WTC11 (cell line): ENCODE data around the gene DGKG.

Experiments
- JUN ChIP-seq: sonication (generic); formaldehyde crosslinking; IDR thresholded peaks from 2 replicates; pipeline ENCODE4 v1.8.0; 2023; ENCODE audit warnings: mild to moderate bottlenecking, missing genetic modification reagents
- OVOL2 ChIP-seq: fragments of 250-450 bp; sonication (Bioruptor Pico); IDR thresholded peaks from 2 replicates; pipeline ENCODE4 v1.9.0; 2021; ENCODE audit warnings: mild to moderate bottlenecking, borderline replicate concordance
- PRDM15 ChIP-seq: sonication (generic); formaldehyde crosslinking; IDR thresholded peaks from 2 replicates; pipeline ENCODE4 v1.8.0; 2022; ENCODE audit warnings: missing genetic modification reagents
- PRRX2 ChIP-seq: fragments of 250-450 bp; sonication (Bioruptor Pico); IDR thresholded peaks from 2 replicates; pipeline ENCODE4 v1.8.0; 2021; ENCODE audit warnings: mild to moderate bottlenecking
- SP1 ChIP-seq: sonication (generic); formaldehyde crosslinking; conservative IDR thresholded peaks from 2 replicates; pipeline ENCODE4 v1.8.1; 2022; ENCODE audit warnings: missing genetic modification reagents
- TF ChIP-seq, protein P1 (sequence below): fragments of 200-600 bp; IDR thresholded peaks from 2 replicates; pipeline ENCODE4 v1.8.0; 2022; ENCODE audit warnings: antibody characterized with exemption
- TF ChIP-seq, protein P2 (sequence below): sonication (generic); formaldehyde crosslinking; IDR thresholded peaks from 2 replicates; pipeline ENCODE4 v1.8.1; 2023; ENCODE audit warnings: mild to moderate bottlenecking, missing genetic modification reagents, moderate library complexity
- TF ChIP-seq, protein P3 (sequence below): sonication (generic); formaldehyde crosslinking; IDR thresholded peaks from 2 replicates; pipeline ENCODE4 v1.8.0; 2022; ENCODE audit warnings: mild to moderate bottlenecking, missing genetic modification reagents

- TF ChIP-seq, protein P1, sequence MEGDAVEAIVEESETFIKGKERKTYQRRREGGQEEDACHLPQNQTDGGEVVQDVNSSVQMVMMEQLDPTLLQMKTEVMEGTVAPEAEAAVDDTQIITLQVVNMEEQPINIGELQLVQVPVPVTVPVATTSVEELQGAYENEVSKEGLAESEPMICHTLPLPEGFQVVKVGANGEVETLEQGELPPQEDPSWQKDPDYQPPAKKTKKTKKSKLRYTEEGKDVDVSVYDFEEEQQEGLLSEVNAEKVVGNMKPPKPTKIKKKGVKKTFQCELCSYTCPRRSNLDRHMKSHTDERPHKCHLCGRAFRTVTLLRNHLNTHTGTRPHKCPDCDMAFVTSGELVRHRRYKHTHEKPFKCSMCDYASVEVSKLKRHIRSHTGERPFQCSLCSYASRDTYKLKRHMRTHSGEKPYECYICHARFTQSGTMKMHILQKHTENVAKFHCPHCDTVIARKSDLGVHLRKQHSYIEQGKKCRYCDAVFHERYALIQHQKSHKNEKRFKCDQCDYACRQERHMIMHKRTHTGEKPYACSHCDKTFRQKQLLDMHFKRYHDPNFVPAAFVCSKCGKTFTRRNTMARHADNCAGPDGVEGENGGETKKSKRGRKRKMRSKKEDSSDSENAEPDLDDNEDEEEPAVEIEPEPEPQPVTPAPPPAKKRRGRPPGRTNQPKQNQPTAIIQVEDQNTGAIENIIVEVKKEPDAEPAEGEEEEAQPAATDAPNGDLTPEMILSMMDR: no peak
- no peak for TF ChIP-seq OVOL2 (CRISPR knock-in tag)
- TF ChIP-seq JUN (CRISPR knock-in tag): no peak
- TF ChIP-seq SP1 (CRISPR knock-in tag): no peak
- TF ChIP-seq, protein P2, sequence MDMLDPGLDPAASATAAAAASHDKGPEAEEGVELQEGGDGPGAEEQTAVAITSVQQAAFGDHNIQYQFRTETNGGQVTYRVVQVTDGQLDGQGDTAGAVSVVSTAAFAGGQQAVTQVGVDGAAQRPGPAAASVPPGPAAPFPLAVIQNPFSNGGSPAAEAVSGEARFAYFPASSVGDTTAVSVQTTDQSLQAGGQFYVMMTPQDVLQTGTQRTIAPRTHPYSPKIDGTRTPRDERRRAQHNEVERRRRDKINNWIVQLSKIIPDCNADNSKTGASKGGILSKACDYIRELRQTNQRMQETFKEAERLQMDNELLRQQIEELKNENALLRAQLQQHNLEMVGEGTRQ (CRISPR knock-in tag): no peak
- no peak for TF ChIP-seq PRDM15 (CRISPR knock-in tag)
- TF ChIP-seq, protein P3, sequence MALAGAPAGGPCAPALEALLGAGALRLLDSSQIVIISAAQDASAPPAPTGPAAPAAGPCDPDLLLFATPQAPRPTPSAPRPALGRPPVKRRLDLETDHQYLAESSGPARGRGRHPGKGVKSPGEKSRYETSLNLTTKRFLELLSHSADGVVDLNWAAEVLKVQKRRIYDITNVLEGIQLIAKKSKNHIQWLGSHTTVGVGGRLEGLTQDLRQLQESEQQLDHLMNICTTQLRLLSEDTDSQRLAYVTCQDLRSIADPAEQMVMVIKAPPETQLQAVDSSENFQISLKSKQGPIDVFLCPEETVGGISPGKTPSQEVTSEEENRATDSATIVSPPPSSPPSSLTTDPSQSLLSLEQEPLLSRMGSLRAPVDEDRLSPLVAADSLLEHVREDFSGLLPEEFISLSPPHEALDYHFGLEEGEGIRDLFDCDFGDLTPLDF: no peak
- no peak for TF ChIP-seq PRRX2 (CRISPR knock-in tag)
Observed at GRCh38 chr3:186176373-186176990, 185.6 kb downstream of the DGKG start.
